RWPE1 (cell line): ENCODE measurements around the gene UNC13A.
A peak's percentile ranks its signal among the peaks of the same experiment; 100 is the strongest.

Experiments
- CTCF ChIA-PET: fragments of 350-600 bp; sonication (Branson Sonifier 250); formaldehyde crosslinking; extraction: SDS; loops from one replicate; lab custom pipeline; 2021; lab: Yijun Ruan, JAX
- POLR2A ChIA-PET: fragments of 400-600 bp; formaldehyde crosslinking; extraction: SDS; loops from one replicate; lab custom pipeline; 2020; ENCODE audit warnings: antibody characterized with exemption; ENCODE audit not compliant: low non-redundant PET; lab: Yijun Ruan, JAX
- DNase-seq: peaks from one replicate; pipeline ENCODE4 v3.0.0; 2012; ENCODE audit warnings: low spot score
- H3K27ac ChIP-seq: fragments of 450-650 bp; 2 replicates; pipeline ENCODE4 v1.5.1; 2017
- TF ChIP-seq, protein P1 (sequence below): fragments of 450-650 bp; conservative IDR thresholded peaks from 2 replicates; pipeline ENCODE4 v1.5.1; 2017; ENCODE audit warnings: low read depth, mild to moderate bottlenecking

UNC13A gene

DNA sequence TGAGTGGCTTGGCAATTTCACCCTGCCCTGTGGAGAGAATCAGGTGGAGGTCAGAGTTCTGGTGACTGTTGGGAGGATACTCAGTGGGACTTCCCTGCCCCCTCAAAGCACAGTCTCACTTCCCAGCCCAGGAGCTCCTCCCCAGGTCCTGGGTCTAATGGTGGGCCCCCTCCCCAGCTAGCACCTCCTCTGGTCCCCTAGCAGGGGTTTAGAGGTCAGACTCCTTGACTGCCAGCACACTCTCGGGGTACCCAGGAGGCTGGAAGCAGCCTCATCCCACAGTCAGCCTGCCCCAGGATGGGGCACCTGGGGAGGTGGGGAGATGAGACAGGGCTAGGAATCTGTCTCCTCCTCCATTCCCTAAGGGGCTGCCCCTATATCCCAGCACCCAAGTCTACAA lies 67.5 kb downstream of the UNC13A start:
- CTCF ChIA-PET, result no interaction called here
- no peak for DNase-seq
- POLR2A ChIA-PET, result no interaction called here
- no peak overlapping the region for H3K27ac ChIP-seq
- TF ChIP-seq, protein P1, sequence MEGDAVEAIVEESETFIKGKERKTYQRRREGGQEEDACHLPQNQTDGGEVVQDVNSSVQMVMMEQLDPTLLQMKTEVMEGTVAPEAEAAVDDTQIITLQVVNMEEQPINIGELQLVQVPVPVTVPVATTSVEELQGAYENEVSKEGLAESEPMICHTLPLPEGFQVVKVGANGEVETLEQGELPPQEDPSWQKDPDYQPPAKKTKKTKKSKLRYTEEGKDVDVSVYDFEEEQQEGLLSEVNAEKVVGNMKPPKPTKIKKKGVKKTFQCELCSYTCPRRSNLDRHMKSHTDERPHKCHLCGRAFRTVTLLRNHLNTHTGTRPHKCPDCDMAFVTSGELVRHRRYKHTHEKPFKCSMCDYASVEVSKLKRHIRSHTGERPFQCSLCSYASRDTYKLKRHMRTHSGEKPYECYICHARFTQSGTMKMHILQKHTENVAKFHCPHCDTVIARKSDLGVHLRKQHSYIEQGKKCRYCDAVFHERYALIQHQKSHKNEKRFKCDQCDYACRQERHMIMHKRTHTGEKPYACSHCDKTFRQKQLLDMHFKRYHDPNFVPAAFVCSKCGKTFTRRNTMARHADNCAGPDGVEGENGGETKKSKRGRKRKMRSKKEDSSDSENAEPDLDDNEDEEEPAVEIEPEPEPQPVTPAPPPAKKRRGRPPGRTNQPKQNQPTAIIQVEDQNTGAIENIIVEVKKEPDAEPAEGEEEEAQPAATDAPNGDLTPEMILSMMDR, result no peak

- CTCF ChIA-PET, result interaction anchor here (0.5 to 0.6 kb wide), 2 partner anchors 147 to 213 kb away, joined by 3 read pairs; no protein-coding TSS in a partner anchor
- no peak for DNase-seq
- POLR2A ChIA-PET, result no interaction called here
- H3K27ac ChIP-seq, result no peak overlapping the region
- TF ChIP-seq, protein P1, result no peak
These were observed 69.2 kb downstream of the UNC13A start for GRCh38 chr19:17618936-17619335.

- TF ChIP-seq, protein P1, result no peak
- no peak for DNase-seq
- H3K27ac ChIP-seq, result no peak overlapping the region
- ChIA-PET CTCF (interaction anchor here (0.5 to 0.6 kb wide), 2 partner anchors 148 to 214 kb away, joined by 3 read pairs; no protein-coding TSS in a partner anchor), POLR2A (no interaction called here)
These were observed 69.8 kb downstream of the UNC13A start for GRCh38 chr19:17618281-17618903.

DNA sequence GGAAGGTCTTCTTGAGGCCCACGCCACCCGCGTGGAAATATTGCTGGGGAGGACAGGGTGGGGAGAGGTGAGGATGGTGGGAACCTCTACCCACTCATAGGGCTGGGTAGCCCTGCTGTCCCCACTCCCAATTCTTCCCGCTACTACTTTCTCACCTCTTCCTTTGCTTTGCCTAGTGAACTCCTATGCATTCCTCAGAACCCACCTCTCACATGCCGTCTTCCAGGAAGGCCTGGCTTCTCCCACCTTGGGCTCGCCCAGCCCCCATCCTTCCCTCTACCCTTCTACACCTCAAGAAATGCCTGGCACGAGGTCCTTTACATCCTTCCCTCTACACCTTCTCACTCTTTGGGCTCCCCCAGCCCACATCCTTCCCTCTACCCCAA lies 70.4 kb downstream of the UNC13A start:
- CTCF ChIA-PET, result interaction anchor here (0.6 to 0.7 kb wide), 2 partner anchors 149 to 654 kb away, joined by 4 read pairs; no protein-coding TSS in a partner anchor
- POLR2A ChIA-PET, result no interaction called here
- TF ChIP-seq, protein P1, result no peak
- no peak for DNase-seq
- H3K27ac ChIP-seq, result no peak overlapping the region

DNA sequence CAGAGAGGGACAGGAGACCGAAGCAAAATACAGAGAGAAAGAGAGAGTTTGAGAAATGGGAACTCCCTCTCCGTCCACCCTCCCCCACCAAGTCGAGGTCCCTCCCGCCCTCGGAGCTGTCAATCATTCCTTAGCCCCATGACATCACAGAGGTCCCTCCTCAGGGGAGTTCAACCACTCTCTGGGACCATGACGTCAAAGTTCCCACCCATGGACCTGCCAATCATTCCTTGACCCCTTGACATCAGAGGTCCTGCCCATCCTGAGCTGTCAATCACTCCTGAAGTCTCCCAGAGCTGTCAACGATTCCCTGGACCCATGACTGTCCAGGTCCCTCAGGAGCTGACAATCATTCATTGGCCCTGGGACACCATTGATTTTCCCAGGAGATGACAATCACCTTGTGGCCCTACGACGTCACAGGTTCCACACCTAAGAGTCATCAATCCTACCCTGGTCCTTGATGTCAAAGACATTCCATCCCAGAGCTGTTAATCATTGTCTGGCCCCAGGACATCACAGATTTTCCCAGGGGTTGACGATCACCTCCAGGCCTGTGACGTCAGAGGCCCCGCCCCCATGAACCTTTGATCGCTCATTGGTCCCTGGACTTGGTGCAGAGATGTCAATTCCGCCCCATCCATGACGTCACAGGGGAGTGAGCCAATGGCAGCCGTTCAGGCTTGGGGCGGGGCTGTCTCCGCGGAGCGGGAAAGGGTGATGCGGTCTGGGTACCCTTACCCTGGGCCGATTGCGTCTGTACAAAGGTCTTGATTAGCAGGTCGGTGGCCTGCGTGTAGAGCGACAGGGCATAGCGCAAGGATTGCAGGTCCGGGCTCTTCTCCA lies 71.0 kb downstream of the UNC13A start:
- ChIA-PET CTCF (interaction anchor here (0.6 to 0.7 kb wide), 2 partner anchors 150 to 655 kb away, joined by 4 read pairs; no protein-coding TSS in a partner anchor), POLR2A (no interaction called here)

DNA sequence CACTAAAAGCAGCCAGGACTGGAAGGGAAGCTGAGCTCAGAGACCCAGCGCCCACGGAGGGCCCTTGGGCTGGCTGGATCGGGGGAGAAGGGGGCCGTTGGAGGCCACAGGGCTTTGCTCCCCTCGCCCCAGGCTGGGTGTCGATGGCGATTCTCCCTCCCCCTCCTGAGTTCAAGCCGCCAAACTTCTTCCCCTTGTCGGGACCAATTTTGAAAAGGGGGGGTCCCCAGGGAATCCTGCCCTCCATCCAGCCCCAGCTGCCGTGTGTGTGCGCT lies 71.5 kb downstream of the UNC13A start:
- ChIA-PET CTCF (no interaction called here), POLR2A (no interaction called here)
- DNase-seq, result no peak
- TF ChIP-seq, protein P1, result no peak
- H3K27ac ChIP-seq, result no peak overlapping the region

More for the DNA sequence above, 71.0 kb downstream of the UNC13A start:
- H3K27ac ChIP-seq, result no peak overlapping the region
- peak; percentile 40 for DNase-seq
- TF ChIP-seq, protein P1, result no peak
